GM19035 (cell line): ENCODE results near the gene NFATC3.

ENCODE experiments used
- ATAC-seq: cut with Tn5 transposase; IDR thresholded peaks from one replicate; pipeline ENCODE4 v1.9.1; 2021; ENCODE audit not compliant: unreplicated experiment

Gene NFATC3

DNA sequence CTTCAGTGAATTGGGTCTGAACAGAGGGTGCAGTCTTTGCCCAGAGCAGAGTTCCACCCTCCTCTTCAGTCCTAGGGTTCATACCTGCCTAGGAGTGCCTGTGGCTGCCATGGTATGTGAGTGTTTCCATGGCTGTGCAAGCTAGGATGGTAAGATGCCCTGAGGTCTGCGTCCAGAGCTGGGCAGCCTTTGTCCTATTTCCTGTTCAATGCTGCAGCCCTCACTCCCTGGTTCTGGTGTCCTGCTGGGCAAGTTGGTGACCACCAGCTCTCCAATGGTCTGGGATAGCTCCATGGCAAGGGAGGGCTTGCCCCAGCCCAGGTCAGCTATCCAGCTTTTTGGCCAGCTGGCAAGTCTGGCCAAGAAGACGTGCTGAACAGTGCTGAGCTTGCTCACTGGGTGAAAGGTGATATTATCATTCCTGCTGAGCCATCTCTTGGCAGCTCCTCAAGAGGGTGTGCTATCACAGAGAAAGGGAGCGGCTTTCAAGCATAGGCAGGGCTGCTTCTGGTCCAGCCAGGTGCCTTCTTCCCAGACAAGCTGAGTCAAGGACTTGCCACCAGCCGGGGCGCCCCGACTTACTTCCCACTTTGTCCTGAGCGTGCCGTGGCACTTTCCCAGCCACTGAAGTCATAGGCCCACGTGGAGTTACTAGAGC, 13.0 kb upstream of the NFATC3 start:
- ATAC-seq: no peak

DNA sequence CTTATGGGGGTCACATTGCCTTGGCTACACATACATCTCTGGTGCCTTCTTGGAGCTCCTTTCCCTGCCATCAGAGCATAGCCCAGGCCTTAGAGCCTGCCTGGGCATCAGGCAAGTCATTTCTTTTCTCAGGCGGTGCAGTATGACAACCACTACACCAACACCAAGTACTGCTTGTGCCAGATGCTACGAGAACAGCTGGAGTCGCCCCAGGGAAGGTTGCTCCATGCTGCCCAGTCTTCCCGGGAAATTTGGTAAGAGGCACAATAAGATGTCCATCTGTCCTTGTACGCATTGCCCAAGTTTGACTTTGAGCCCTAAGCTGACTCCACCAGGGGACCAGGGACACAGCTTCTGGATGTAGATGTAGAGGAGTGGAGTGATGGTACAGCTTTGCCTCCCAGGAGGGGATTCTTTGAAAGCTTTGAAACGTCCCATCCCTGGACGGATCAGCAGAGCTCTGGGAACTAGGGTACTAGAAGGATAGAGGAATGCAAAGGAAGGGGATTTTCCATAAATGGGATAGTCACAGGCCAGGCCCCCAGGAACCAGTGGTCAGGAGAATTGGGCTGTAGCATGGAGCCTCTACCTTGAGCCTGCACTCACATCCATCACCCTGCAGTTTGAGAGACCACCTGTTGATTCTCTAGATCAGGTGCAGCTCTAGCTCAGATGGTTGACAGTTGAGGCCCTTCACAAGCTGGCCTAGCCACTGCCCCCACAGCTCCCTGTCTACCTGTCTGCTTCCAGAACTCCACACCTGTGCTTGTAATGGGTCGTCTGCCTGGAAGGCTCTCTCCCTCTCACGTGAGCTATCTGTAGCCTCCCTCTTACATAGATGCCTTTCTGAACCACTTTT, 11.0 kb upstream of the NFATC3 start:
- no peak for ATAC-seq

DNA sequence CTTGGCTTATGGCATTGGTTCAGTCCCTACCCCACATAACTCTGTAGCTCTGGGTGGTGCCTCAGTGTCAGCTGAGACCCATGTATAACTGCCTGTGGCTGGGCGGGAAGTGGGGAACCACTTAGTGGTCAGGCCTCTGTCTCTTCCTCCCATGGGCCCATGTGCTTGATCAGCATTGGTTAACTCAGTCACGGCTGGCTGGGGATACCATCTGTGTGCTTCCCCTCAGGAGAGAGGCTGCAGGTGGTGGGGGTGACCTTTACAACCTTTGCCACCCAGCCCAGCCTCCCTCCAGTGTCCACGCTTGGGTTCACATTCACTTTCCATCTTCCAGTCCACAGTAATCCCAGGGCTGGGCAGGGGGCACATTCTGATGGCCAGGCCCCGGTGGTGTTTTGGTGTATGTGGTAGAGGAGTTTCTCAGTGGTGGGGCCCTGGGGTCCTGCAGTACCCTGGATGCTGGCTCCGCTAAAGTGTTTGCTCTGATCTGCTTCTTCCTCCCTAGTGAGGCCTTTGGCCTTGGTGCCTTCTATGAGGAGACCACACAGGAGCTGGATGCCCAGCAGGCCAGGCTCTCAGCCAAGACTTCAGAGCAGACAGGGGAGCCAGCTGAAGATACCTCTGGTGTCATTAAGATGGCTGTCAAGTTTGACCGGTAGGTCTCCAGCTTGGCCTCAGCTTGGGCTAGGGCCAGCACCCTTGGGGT, 10.2 kb upstream of the NFATC3 start:
- ATAC-seq: peak; percentile 83

DNA sequence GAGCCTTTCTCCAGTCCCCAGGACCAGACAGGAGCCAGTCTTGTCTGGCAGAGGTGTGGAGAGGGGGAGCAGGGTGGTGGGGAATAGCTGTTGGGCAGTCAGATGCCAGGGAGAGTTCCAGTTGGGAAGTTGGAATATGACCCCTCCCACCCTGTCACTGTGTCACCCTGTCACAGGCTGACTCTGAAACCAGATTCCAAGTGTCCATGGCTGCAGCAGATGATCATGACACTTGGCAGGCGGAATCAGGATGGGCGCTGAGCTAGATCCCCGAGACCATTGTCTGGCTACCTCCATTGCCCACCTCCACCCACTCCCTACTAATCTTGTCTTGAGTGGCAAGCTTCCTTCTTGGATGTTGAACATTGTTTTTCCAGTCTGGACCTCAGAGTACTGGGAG, 9.2 kb upstream of the NFATC3 start:
- ATAC-seq: no peak

DNA sequence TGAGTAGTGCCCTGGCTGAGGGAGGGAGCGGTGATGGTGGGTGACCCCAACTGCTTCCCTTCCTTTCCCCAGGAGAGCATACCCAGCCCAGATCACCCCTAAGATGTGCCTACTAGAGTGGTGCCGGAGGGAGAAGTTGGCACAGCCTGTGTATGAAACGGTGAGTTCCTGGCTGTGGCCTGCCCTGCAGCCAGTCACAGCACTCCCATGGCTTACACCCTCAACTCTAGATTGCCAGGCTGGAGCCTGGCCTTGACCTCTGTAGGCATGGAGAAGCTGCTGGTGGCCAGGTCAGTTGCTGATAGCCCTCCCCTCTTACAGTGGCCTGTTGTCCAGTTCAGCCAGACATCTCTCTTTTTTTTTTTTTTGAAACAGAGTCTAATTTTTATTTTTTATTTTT, 8.6 kb upstream of the NFATC3 start:
- ATAC-seq: no peak

DNA sequence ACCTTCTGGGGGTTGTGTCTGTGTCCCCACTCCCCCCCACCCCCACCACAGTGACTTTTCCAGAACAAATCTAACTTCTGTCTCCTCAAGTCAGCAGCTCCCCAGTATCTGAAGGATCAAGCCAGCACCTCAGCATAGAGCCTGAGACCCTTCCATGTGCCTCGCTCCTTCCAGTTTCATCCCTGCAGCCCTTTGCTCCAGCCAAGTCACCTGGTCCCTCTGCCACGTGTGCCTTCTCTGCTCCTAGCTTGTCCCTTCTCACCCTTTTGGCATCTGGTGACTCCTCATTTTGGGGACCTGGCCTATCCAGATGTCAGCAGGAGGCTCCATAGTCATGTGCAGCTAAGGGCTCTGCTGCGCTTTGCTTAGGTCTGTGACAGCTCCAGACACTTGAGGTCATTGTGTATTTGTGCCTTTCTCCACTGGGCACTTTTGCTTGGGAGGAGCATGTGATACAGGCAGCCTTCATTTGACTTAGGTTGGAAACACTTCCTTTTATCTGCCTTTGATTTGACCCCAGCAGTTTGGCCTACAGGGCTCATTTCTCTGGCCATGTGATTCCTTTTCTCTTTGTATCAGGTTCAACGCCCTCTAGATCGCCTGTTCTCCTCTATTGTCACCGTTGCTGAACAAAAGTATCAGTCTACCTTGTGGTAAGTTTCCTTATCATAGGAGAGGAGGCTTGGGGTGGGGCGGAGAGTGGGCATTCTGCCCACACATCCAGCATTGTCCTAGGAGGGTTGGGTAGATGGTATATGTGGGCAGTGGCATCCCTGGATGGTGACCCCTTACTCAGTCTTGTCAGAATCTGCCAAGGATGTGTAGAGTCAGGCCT, 7.1 kb upstream of the NFATC3 start:
- ATAC-seq: no peak

DNA sequence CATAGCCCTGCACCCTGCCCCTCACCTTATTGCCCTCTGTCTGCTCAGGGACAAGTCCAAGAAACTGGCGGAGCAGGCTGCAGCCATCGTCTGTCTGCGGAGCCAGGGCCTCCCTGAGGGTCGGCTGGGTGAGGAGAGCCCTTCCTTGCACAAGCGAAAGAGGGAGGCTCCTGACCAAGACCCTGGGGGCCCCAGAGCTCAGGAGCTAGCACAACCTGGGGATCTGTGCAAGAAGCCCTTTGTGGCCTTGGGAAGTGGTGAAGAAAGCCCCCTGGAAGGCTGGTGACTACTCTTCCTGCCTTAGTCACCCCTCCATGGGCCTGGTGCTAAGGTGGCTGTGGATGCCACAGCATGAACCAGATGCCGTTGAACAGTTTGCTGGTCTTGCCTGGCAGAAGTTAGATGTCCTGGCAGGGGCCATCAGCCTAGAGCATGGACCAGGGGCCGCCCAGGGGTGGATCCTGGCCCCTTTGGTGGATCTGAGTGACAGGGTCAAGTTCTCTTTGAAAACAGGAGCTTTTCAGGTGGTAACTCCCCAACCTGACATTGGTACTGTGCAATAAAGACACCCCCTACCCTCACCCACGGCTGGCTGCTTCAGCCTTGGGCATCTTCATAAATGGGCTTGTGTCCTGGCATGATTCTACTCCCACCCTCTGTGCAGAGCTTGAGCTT, 6.3 kb upstream of the NFATC3 start:
- ATAC-seq: no peak

DNA sequence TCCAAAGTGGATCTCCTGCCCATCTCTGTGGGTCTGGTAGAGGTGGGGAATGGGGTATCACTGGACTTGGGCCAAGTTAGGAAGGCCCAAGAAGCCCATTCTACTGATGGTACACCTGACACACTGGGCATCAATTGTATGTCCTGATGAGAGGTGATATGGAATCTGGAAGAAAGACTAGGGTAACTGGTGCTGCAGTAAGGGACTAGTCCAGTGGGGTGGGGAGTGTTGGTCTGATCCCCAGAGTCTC, 5.9 kb upstream of the NFATC3 start:
- ATAC-seq: no peak

DNA sequence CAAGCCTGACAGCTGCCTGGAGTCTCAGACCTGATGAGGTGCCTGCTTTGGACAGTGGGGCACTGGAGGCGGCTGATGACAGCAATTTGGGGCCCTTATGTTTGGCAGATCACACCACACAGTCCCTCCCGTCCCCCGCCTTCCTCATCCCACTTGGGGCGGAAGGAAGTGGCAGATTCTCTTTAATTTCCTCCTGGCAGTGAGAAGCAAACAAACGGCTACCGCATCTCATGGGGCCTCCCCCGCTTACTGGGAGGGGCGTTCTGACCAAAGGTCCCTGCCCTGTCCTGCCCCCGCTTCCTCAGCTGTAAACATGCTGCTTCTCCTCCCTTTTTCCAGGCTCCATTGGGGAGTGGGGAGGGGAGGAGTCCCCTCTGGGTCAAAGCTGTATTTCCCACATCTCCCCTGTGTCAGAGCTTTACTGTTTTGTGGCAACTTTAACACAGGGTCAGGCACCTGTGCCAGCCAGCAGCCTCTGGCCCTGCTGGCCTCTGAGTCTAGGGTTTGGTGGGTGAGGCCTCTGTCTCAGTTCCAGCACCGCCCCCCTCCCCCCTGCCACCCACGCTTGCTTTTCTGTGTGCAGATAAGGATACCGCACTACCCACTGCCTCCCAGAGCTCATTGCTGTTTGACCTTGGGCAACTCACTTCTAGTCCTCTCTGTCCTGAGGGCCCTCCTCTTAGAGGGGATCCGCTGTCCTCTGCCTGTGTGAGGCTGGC, 5.4 kb upstream of the NFATC3 start:
- no peak for ATAC-seq

DNA sequence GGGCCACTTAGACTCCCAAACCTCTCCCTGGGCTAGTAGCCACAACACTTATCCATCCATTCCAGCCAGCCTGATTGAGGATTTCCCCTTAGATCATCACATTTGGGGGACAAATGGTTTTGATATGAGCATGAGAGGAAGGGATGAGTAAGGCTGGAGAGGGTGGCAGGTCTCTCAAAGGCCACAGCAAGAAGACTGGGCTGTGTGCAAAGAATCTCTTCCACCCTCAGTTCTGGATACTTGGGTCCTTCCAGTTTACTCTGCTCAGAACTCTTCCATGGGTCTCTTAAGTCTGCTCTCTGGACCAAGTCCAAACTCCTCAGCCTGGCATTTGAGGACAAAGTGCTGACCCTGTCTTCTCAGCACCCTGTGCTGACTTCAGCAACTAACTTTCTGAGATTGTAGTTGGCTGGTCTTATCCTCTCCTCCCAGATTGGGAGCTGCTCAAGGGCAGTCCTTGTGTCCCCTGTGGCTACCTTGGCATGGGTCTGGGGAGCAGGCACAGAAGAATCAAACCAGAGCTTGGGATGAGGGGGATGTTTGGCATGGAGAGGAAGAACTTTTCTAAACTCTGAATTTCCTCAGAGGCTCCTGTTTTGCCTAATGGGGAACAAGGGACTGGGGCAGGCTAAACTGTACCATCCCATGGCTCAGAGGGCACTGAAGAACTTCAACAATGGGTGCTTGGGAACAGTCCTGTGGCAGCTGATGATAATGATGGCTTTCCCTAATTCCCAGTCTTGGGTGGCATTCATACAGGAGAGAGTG, 3.1 kb upstream of the NFATC3 start:
- no peak for ATAC-seq

DNA sequence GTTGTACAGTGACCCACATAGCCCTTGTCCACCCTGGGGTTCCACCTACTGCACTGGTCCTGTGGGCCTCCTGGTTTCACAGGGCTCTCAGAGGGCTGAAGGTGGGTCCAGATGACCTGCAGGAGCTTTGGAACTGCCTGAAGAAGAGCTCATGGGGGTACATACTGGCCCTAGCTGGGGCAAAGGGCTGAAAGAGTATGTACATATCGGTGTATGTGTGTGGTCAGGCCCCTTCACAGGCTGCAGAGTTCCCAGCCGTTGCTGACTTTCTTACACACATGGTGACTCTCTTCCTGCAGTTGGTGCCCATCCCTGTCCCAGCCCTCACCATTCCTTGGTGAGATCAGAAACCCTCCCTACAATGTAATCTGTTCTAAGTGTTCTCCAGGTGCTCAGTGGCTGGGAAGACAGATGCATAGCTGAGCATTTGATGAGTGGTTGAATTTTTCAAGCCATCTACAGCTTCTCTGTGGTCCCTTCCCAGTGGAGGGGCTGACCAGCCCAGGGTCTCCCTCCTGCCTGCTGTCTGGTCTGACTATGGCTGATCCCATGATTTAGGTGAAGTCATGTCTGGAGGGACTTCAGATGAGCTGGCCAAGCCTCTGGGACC, 2.4 kb upstream of the NFATC3 start:
- no peak for ATAC-seq

DNA sequence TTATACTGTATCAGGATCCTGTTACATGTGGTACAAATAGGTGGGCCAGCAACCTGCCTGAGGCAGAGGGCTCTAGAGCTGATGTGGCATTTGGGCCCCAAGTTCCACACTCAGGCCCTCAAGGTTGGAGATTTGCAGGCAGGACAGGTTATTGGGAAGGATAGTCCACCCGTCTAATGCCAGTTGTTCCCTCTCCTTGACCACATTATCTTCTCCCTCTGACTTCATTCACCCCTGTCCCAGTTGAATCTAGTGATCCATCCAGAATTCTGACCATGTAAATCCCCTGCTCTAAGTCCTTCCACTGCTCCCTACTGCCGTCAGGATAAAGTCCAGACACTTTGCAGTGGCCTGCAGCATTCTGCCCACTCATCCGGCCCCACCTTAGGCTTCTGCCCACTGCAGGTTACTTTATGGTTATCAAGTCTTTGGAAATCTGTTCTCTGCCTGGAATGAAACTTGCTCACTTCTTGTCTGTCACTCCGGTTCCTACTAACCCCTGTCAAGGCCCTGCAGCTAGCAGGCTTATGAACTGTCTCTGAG, 1.9 kb upstream of the NFATC3 start:
- no peak for ATAC-seq

DNA sequence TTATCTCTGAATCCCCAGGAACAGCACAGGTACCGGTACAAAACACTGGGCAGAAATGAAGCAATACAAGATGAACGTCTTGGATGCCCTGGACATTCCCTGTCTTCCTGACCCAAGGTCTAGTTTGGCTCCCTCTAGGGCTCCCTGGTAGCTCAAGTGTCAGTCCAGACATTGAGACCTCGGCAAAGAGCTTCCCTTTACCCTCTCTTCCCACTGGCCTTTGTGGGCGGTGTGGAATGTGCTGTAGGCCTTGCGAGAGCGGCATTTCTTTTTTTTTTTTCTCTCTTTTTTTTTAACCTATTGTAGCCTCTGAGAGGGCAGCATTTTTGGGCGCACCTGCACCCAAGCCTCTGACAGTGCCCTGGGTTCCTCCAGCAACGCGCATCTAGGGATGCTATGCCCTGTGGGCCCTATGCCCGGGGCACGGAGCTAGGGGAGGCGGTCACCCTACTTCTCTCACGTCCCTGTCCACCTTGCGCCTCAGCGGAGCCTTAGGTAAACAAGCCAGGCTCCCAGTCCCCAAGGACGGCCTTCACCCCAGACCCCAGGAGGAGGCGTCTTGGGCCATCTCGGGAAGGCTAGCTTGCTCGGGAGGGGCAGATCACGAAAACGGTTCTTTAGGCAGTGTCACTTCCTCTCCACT, 1.2 kb upstream of the NFATC3 start:
- ATAC-seq: no peak

DNA sequence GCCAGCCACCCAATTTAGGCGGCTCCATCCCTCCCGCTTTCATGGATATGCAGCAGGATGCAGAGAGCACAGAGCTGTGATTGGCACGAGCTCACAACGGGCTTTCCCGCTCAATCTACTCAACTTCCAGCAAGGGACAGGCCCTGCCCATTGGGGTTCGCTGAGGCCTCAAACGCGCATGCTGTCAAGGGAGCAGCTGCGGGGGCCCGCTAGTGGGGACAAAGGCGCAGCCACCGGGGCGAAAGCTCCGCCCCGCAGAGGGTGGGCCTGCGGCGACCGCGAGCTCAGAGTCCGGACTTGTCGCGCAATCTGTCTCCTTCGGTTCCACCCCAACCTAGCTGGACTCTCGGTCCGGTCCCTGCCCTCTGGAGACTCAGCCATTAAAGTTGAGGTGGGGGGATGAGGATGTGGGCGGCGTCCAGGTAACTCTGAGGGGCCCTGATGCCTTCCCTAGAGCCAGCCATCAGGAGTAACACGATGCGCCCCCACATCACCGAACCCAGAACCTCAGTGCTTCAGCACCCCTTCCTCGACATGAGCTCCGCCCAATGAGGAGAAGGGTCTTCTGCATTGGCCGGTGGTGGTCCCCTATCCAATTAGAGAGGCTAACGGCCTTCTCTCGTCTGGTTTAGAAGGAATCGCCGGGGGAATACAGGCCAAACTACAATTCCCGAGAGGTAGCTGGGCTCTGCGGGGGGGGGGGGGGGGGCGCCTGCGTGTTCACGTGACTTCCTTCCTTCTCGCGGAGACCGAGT, 489 bp upstream of the NFATC3 start:
- ATAC-seq: peak; percentile 63

DNA sequence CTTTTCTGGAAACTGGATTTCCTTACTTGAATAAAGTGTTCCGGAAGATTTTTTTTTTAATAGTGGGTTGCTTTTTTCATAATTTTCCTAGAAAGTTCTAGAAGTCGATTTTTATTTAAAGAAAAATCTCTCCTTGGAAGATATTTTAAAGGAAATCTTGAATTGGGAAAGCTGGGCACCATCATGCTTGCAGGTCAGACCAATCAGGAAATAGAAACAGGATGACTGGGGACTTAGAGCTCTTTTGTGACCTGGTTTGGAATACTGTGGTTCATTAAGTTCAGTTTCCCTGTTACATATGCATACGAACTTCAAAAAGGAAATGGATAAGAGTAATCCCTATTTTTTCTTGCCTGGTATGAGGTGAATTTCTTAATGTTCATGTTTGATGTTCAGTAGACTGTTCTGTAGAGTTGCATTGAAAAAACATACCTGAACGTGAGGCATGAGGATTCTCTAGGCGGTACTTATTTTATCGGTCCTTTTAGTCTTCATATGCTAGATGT, 1.2 kb downstream of the NFATC3 start:
- ATAC-seq: no peak

DNA sequence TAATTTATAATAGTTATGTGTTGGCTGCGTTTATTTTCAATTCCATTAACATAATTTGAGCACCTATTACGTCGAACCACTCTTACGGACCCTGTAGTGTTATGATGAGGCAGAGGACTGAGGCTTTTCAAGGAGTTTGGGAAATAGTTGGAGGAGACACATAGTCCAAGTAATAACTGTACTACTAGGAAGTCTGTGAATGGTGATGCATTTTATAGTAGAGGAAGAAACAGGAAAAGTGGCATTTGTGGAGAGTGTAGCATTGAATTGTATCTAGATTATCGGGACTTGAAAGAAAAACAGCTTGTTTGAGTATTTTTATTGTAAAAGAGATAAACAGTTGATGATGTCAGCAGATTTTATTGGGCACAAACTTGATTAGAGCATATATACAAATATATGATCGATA, 1.7 kb downstream of the NFATC3 start:
- no peak for ATAC-seq

DNA sequence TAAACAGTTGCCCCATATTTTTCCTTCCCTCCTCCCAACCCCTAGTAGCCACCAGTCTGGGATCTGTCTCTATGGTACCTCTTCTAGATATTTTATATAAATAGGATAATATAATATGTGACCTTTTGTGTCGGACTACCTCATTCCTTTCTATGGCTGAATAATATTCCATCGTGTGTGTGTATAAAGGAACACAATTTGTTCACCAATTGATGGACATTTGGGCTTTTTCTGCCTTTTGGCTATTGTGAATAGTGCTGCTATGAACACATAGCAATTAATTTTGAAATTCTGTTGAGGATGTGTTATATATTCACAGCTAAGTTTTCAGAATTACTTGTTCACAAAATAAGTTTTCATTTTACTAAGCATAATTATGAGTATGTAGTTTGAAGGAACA, 2.5 kb downstream of the NFATC3 start:
- ATAC-seq: no peak
